Stimulated activated CD4-positive, alpha-beta T cell treated with anti-CD3 and anti-CD28 coated beads, Interleukin-15, amount 100 ng/mL, for 1 hour (primary cell): ENCODE results near the gene TMEM204.
"Not testable (repeated sequence)": the region's sequence is repeated elsewhere in the genome, so short reads cannot be mapped to it uniquely, and the experiment has no call there.

Experiments used
- DNase-seq, 2 donors: peaks; one replicate each; pipeline ENCODE4 v3.0.0-alpha.2; 2020; ENCODE audit warnings: low read depth in 1 of 2, low spot score in 1 of 2

Gene TMEM204

DNA sequence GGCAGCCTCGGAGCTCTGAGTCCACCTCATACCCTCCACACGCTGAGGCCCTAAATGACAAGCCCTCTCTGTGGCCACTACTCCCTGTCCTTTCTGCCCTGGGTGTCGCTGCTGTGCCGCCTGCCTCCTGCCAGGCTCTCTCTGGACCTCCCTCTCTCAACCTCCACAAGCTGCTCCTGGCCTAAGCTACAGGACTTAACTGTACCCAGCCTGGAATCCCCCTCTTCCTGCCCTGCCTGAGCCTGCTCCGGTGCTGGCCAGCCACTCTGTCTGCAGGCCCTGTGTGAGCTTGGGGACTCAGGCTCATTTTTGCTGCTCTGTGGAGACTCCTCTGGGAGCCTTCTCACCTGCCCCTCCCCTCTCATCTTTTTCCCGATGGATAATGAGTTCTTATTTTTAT is 56.9 kb downstream of the TMEM204 start:
- no peak for DNase-seq

DNA sequence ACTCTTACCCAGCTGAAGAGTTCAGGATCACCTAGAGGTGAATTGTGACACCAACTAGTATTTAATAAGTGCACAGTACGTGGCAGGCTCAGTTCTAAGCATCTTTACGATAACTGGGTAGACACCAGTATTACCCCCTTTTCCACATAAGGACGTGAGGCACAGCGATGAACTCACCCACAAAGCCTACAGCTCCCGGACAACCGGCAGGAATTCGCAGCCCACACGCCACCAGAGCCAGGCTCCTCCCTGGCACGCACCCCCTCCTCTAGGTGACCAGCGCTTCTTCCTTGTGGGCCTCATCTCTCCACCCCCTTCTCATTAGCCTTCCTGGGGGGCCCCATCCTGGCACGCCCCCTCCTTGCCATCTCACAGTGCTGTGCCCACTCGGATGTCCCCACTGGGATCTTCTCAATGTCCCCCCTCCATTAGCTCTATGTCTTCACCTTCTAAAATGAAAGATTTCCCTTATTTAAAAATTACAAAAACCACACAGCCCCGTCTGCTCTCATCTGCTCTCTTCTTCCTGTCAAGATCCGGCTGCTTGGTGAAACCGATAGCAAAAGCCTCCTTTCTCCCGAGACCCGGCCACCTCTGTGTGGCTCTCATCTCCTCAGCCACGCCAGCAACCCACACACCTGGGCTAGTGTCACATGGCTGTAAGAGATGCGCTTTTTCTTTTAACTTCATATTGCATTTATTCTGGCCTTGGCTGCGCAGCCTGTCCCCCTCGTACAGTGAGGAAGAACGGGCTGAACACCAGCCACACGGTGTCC is 57.7 kb downstream of the TMEM204 start:
- DNase-seq, result no peak

DNA sequence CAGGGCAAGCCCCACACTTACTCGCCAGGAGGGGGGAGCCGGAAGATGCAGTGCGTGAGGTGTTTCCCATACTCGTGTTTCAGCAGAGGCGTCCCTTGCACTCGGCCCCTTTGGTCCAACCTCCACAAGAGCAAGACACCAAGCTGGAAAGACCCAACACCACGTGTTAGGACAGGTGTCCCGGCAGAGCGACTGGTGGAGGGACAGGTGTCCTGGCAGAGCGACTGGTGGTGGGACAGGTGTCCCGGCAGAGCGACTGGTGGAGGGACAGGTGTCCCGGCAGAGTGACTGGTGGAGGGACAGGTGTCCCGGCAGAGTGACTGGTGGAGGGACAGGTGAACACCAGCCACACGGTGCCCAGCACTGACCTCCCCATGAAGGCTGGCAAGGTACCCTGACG is 59.0 kb downstream of the TMEM204 start:
- DNase-seq, result no peak

DNA sequence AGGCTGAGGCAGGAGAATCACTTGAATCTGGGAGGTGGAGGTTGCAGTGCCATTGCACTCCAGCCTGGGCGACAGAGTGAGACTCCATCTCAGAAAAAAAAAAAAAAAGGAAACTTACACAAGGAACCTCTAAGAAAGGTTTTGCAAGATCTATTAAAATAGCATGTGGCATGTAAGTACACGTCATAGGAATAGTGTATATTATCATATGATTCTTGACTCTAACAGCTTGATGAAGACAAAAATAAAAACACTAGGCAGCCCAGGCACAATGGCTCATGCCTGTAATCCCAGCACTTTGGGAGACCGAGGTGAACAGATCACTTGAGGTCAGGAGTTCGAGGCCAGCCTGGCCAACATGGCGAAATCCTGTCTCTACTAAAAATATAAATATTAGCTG is 62.0 kb downstream of the TMEM204 start:
- DNase-seq, result not testable (repeated sequence)

DNA sequence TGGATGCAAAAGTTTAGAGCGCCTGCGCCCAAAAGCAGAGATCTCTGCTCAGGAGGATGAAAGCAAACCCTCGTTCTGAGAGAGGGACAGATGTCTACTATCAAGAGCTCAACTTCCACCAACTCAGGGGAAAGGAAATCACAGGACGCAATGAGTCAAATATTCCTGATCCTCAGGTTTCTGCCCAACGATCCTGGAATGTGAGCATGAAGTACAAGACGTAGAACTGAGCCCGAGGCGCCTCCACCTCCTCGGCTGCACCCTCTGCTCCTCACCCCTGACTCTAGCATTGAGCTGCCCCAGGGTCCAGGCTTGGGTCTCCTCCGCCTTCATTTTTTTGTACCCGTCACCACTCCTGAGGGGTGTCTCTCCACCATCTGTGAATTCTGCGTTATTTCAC is 63.0 kb downstream of the TMEM204 start:
- no peak for DNase-seq

DNA sequence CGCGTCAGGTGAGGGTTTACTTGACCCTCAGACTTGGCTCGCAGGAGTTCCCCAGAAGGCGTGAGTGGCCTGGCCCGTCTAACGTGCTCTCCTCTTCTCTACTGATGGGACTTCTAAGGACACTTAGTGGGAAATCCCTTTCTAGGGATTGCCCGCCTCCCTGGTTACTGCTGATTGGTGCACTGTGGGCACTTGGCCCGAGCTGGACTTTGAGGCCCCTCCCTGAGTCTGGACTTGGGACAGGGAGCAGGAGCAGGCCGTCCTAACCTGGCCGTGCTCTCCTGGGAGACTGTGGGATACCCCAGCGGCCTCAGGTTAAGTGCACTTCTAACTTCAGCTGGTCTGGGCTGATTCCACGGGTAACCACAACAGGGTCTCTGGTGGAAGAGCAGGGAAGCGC is 63.7 kb downstream of the TMEM204 start:
- DNase-seq, result no peak

DNA sequence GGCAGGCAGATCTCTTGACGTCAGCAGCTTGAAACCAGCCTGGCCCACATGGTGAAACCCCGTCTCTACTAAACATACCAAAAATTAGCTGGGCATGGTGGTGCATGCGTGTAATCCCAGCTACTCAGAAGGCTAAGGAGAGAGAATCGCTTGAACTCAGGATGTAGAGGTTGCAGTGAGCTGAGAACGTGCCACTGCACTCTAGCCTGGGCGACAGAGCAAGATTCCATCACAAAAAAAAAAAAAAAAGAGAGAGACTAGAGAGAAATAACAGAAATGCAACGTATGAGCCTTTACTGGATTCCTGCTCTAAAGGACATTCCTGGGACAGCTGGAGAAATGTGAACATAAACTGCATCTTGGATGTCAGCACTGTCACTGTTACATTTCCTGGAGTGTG is 67.6 kb downstream of the TMEM204 start:
- DNase-seq, result no peak

DNA sequence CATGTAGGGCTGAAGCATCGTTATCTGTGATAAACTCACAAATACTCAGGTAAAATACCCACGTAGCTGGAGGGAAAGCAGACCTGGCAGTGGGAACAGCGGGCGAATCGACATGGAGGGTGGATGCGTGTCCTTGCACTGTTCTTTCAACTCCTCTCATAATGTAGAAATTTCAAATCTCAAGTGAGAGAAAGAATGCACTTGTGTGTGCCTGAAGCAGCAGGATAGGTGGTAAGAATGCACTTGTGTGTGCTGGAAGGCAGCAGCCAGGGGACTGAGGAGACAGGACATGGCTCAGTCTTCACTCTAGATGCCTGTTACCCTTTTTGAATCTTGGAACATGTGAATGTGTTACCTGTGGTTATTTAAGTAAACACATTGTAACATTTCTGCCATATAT is 68.0 kb downstream of the TMEM204 start:
- DNase-seq, result no peak

DNA sequence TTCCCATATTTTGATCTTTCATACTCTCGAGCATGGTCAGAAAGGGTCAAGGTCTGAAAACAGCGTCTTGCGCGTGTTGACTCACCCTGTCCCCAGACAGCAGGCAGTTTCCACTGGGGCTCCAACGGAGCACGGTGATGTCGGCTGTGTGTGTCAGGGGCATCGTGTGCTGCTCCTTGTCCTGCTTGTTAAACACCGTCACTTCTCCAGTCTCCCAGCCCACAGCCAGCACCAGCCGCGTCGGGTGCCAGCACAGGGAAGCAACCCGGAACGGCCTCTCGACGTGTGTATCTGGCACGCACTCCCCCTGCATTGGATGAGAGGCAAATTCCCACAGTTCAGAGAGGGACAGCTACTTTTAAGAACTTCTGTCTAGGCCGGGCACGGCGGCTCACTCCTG is 68.8 kb downstream of the TMEM204 start:
- no peak for DNase-seq
